BLaER1 (cell line): ENCODE data around the gene TTLL11.
A peak's percentile ranks its signal among the peaks of the same experiment; 100 is the strongest.

Experiments
- H3K27ac ChIP-seq: shearing (Covaris generic); formaldehyde crosslinking; 2 replicates; pipeline ENCODE4 v1.8.1; 2022
- H3K27me3 ChIP-seq: shearing (Covaris generic); formaldehyde crosslinking; 2 replicates; pipeline ENCODE4 v1.8.1; 2022
- H3K36me3 ChIP-seq: shearing (Covaris generic); formaldehyde crosslinking; 2 replicates; pipeline ENCODE4 v1.8.1; 2022
- H3K4me1 ChIP-seq: shearing (Covaris generic); formaldehyde crosslinking; 2 replicates; pipeline ENCODE4 v1.8.1; 2022
- H3K4me2 ChIP-seq: shearing (Covaris generic); formaldehyde crosslinking; 2 replicates; pipeline ENCODE4 v1.8.1; 2022
- H3K4me3 ChIP-seq: shearing (Covaris generic); formaldehyde crosslinking; 2 replicates; pipeline ENCODE4 v1.8.1; 2022
- H3K9ac ChIP-seq: shearing (Covaris generic); formaldehyde crosslinking; 2 replicates; pipeline ENCODE4 v1.8.1; 2022
- H3K9me3 ChIP-seq: shearing (Covaris generic); formaldehyde crosslinking; 2 replicates; pipeline ENCODE4 v1.8.1; 2022
- H4K20me1 ChIP-seq: shearing (Covaris generic); formaldehyde crosslinking; 2 replicates; pipeline ENCODE4 v1.8.1; 2022
- Cebpa-rat ChIP-seq: shearing (Covaris generic); IDR thresholded peaks from 2 replicates; pipeline ENCODE4 v1.8.1; 2022

Gene TTLL11

GRCh38 chr9:121996783-121997182 is 96.3 kb downstream of the TTLL11 start:
- H4K20me1 ChIP-seq: no peaks in the 10 kb centered on the region
- no peak overlapping the region for H3K9ac ChIP-seq
- no peak overlapping the region for H3K27ac ChIP-seq
- no peaks in the 10 kb centered on the region for H3K36me3 ChIP-seq
- no peak overlapping the region for H3K4me2 ChIP-seq
- no peaks in the 10 kb centered on the region for H3K9me3 ChIP-seq
- no peak for TF ChIP-seq Cebpa-rat
- no peaks in the 10 kb centered on the region for H3K27me3 ChIP-seq
- H3K4me1 ChIP-seq: peaks cover 12% of the 10 kb centered on the region
- no peak overlapping the region for H3K4me3 ChIP-seq

- no peak for TF ChIP-seq Cebpa-rat
- Histone ChIP-seq H4K20me1 (no peaks in the 10 kb centered on the region), H3K4me3 (no peak overlapping the region), H3K4me1 (peaks cover 14% of the 10 kb centered on the region), H3K27ac (no peak overlapping the region), H3K27me3 (no peaks in the 10 kb centered on the region), H3K4me2 (no peak overlapping the region), H3K9ac (no peak overlapping the region), H3K9me3 (no peaks in the 10 kb centered on the region), H3K36me3 (no peaks in the 10 kb centered on the region)
Observed at GRCh38 chr9:121995997-121996396, 97.1 kb downstream of the TTLL11 start.

GRCh38 chr9:121992571-121993212 is 100.4 kb downstream of the TTLL11 start:
- Histone ChIP-seq H3K9ac (no peak overlapping the region), H3K4me3 (no peak overlapping the region), H3K4me2 (peak overlapping the region; percentile 10; the same call in 1 of the 2 replicates), H3K27me3 (no peaks in the 10 kb centered on the region), H3K27ac (no peak overlapping the region), H3K36me3 (no peaks in the 10 kb centered on the region), H4K20me1 (no peaks in the 10 kb centered on the region), H3K9me3 (no peaks in the 10 kb centered on the region), H3K4me1 (peaks cover 20% of the 10 kb centered on the region)
- TF ChIP-seq Cebpa-rat: no peak

- H3K9me3 ChIP-seq: no peaks in the 10 kb centered on the region
- no peak for TF ChIP-seq Cebpa-rat
- H3K27ac ChIP-seq: no peak overlapping the region
- peaks cover 25% of the 10 kb centered on the region for H3K4me1 ChIP-seq
- H3K9ac ChIP-seq: no peak overlapping the region
- H3K27me3 ChIP-seq: no peaks in the 10 kb centered on the region
- H3K4me2 ChIP-seq: no peak overlapping the region
- no peaks in the 10 kb centered on the region for H4K20me1 ChIP-seq
- H3K36me3 ChIP-seq: no peaks in the 10 kb centered on the region
- no peak overlapping the region for H3K4me3 ChIP-seq
Observed at GRCh38 chr9:121991307-121991661, 101.8 kb downstream of the TTLL11 start.

- no peak for TF ChIP-seq Cebpa-rat
- H3K4me2 ChIP-seq: no peak overlapping the region
Observed at GRCh38 chr9:121990600-121991306, 102.4 kb downstream of the TTLL11 start.

GRCh38 chr9:121989010-121989409 is 104.1 kb downstream of the TTLL11 start:
- no peak overlapping the region for H3K27ac ChIP-seq
- no peaks in the 10 kb centered on the region for H3K9me3 ChIP-seq
- H4K20me1 ChIP-seq: no peaks in the 10 kb centered on the region
- H3K4me3 ChIP-seq: no peak overlapping the region
- no peak overlapping the region for H3K9ac ChIP-seq
- H3K27me3 ChIP-seq: no peaks in the 10 kb centered on the region
- TF ChIP-seq Cebpa-rat: no peak
- peaks cover 29% of the 10 kb centered on the region for H3K4me1 ChIP-seq
- H3K4me2 ChIP-seq: no peak overlapping the region
- H3K36me3 ChIP-seq: no peaks in the 10 kb centered on the region

More at GRCh38 chr9:121990600-121991306, 102.4 kb downstream of the TTLL11 start:
- H3K27me3 ChIP-seq: no peaks in the 10 kb centered on the region
- peaks cover 29% of the 10 kb centered on the region for H3K4me1 ChIP-seq
- no peak overlapping the region for H3K4me3 ChIP-seq
- no peaks in the 10 kb centered on the region for H3K36me3 ChIP-seq
- H3K9me3 ChIP-seq: no peaks in the 10 kb centered on the region
- no peaks in the 10 kb centered on the region for H4K20me1 ChIP-seq
- H3K9ac ChIP-seq: no peak overlapping the region
- no peak overlapping the region for H3K27ac ChIP-seq

GRCh38 chr9:121987314-121987713 is 105.8 kb downstream of the TTLL11 start:
- Histone ChIP-seq H3K36me3 (no peaks in the 10 kb centered on the region), H3K9me3 (no peaks in the 10 kb centered on the region), H3K4me3 (no peak overlapping the region), H3K4me2 (no peak overlapping the region), H3K27me3 (no peaks in the 10 kb centered on the region), H4K20me1 (no peaks in the 10 kb centered on the region), H3K4me1 (peaks cover 26% of the 10 kb centered on the region), H3K9ac (no peak overlapping the region), H3K27ac (no peak overlapping the region)
- no peak for TF ChIP-seq Cebpa-rat

- Histone ChIP-seq H3K4me3 (no peak overlapping the region), H3K4me2 (0 out of 2 replicates have a peak overlapping the region, but pooled peaks have one; percentile 12), H3K9ac (no peak overlapping the region)
Observed at GRCh38 chr9:121985792-121986494, 107.2 kb downstream of the TTLL11 start.

GRCh38 chr9:121984726-121985402 is 108.2 kb downstream of the TTLL11 start:
- H3K36me3 ChIP-seq: no peaks in the 10 kb centered on the region
- H3K27me3 ChIP-seq: no peaks in the 10 kb centered on the region
- no peaks in the 10 kb centered on the region for H4K20me1 ChIP-seq
- TF ChIP-seq Cebpa-rat: no peak
- no peak overlapping the region for H3K9ac ChIP-seq
- H3K9me3 ChIP-seq: peaks cover 10% of the 10 kb centered on the region; the same call in 1 of the 2 replicates
- H3K27ac ChIP-seq: no peak overlapping the region
- H3K4me3 ChIP-seq: no peak overlapping the region
- peaks cover 9% of the 10 kb centered on the region for H3K4me1 ChIP-seq
- H3K4me2 ChIP-seq: no peak overlapping the region

More at GRCh38 chr9:121985792-121986494, 107.2 kb downstream of the TTLL11 start:
- Histone ChIP-seq H3K27me3 (no peaks in the 10 kb centered on the region), H4K20me1 (no peaks in the 10 kb centered on the region), H3K4me1 (peaks cover 14% of the 10 kb centered on the region), H3K9me3 (peaks cover 7% of the 10 kb centered on the region; the same call in 1 of the 2 replicates), H3K27ac (no peak overlapping the region; the same call in 1 of the 2 replicates), H3K36me3 (no peaks in the 10 kb centered on the region)
- no peak for TF ChIP-seq Cebpa-rat
